ENCODE measurements around the gene CFDP1.

DNA sequence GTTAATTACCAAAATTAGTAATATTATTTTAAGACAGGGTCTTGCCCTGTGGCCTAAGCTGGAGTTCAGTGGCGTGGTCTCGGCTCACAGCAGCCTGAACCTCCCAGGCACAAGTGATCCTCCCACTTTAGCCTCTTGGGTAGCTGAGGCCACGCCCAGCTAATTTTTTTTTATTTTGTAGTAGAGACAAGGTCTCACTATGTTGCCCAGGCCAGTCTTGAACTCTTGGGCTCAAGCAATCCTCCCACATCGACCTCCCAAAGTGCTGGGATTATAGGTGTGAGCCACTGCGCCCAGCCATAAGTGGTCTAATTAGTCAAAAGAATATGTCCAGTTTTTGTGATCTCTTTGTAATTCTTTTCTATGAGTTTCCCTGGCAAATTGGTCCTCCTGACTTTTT is 12.0 kb upstream of the CFDP1 start:
- TF ChIP-seq, protein P1, sequence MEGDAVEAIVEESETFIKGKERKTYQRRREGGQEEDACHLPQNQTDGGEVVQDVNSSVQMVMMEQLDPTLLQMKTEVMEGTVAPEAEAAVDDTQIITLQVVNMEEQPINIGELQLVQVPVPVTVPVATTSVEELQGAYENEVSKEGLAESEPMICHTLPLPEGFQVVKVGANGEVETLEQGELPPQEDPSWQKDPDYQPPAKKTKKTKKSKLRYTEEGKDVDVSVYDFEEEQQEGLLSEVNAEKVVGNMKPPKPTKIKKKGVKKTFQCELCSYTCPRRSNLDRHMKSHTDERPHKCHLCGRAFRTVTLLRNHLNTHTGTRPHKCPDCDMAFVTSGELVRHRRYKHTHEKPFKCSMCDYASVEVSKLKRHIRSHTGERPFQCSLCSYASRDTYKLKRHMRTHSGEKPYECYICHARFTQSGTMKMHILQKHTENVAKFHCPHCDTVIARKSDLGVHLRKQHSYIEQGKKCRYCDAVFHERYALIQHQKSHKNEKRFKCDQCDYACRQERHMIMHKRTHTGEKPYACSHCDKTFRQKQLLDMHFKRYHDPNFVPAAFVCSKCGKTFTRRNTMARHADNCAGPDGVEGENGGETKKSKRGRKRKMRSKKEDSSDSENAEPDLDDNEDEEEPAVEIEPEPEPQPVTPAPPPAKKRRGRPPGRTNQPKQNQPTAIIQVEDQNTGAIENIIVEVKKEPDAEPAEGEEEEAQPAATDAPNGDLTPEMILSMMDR (IDR thresholded peaks at IDR 0.05): no peak
- no peak for TF ChIP-seq POLR2A (IDR thresholded peaks at IDR 0.05)

Measured in adrenal gland (tissue), 5 donors.